H1 (cell line): Measurements from ENCODE around the gene RAB26. TPM values are rescaled to one million over a fixed set of nuclear protein-coding genes. Genes with fewer than 3 reads are reported as not detected.

Experiments
- polyA plus RNA-seq, 7 experiments: library from polyadenylated mRNA; depleted of rRNA in 3 of 7; stranded (reverse) in 5 of 7; unstranded in 2 of 7; fragments of >200 nt in 5 of 7; fragments of 200-250 nt in 2 of 7; gene quantifications; 1 replicate in 5 of 7; 2 replicates in 1 of 7; 4 replicates in 1 of 7; pipeline versions ENCODE4 v1.2.1 to v1.2.3, GENCODE V29; 2011 to 2013; ENCODE audit warnings: missing spikeins in 2 of 7, mixed read lengths in 2 of 7
- total RNA-seq: library from RNA; stranded (reverse); fragmentation: NEBNext Ultra II Directional; extraction: Animal tissue kit (Norgen Biotek cat#: 25700); gene quantifications from 2 replicates; pipeline ENCODE4 v1.2.1, GENCODE V29; 2021
- TF ChIP-seq, protein P1 (sequence below): fragments of 300-600 bp; sonication (generic); IDR thresholded peaks from 2 replicates; pipeline ENCODE4 v1.7.1; 2012; ENCODE audit warnings: low read length, moderate library complexity, mild to moderate bottlenecking, inconsistent platforms; ENCODE audit not compliant: insufficient replicate concordance

The RAB26 gene
- total and polyA plus RNA-seq, 2 of the 8 experiments (the other 6 are each of a cell fraction or from before 2014, with no cell fraction given), result 4.3 to 5.4 TPM

DNA sequence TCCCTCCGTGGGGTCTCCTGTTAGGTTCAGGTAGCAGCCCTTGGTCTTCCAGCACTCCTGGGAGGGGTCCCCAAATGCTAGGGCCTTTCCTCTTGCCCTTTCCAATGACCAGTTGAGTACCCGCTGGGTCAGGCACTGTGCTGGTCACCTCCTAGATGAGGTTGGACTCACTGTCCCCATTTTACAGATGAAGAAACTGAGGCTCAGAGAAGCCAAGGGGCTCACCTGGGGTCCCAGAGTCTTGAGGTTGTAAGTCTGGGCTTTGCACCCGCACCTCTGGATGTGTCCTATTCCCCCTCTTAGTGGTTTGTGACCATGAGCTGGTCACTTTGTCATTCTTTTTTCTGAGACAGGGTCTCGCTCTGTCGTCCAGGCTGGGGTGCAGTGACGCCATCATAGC is 49.3 kb downstream of the RAB26 start (continued):
- TF ChIP-seq, protein P1, sequence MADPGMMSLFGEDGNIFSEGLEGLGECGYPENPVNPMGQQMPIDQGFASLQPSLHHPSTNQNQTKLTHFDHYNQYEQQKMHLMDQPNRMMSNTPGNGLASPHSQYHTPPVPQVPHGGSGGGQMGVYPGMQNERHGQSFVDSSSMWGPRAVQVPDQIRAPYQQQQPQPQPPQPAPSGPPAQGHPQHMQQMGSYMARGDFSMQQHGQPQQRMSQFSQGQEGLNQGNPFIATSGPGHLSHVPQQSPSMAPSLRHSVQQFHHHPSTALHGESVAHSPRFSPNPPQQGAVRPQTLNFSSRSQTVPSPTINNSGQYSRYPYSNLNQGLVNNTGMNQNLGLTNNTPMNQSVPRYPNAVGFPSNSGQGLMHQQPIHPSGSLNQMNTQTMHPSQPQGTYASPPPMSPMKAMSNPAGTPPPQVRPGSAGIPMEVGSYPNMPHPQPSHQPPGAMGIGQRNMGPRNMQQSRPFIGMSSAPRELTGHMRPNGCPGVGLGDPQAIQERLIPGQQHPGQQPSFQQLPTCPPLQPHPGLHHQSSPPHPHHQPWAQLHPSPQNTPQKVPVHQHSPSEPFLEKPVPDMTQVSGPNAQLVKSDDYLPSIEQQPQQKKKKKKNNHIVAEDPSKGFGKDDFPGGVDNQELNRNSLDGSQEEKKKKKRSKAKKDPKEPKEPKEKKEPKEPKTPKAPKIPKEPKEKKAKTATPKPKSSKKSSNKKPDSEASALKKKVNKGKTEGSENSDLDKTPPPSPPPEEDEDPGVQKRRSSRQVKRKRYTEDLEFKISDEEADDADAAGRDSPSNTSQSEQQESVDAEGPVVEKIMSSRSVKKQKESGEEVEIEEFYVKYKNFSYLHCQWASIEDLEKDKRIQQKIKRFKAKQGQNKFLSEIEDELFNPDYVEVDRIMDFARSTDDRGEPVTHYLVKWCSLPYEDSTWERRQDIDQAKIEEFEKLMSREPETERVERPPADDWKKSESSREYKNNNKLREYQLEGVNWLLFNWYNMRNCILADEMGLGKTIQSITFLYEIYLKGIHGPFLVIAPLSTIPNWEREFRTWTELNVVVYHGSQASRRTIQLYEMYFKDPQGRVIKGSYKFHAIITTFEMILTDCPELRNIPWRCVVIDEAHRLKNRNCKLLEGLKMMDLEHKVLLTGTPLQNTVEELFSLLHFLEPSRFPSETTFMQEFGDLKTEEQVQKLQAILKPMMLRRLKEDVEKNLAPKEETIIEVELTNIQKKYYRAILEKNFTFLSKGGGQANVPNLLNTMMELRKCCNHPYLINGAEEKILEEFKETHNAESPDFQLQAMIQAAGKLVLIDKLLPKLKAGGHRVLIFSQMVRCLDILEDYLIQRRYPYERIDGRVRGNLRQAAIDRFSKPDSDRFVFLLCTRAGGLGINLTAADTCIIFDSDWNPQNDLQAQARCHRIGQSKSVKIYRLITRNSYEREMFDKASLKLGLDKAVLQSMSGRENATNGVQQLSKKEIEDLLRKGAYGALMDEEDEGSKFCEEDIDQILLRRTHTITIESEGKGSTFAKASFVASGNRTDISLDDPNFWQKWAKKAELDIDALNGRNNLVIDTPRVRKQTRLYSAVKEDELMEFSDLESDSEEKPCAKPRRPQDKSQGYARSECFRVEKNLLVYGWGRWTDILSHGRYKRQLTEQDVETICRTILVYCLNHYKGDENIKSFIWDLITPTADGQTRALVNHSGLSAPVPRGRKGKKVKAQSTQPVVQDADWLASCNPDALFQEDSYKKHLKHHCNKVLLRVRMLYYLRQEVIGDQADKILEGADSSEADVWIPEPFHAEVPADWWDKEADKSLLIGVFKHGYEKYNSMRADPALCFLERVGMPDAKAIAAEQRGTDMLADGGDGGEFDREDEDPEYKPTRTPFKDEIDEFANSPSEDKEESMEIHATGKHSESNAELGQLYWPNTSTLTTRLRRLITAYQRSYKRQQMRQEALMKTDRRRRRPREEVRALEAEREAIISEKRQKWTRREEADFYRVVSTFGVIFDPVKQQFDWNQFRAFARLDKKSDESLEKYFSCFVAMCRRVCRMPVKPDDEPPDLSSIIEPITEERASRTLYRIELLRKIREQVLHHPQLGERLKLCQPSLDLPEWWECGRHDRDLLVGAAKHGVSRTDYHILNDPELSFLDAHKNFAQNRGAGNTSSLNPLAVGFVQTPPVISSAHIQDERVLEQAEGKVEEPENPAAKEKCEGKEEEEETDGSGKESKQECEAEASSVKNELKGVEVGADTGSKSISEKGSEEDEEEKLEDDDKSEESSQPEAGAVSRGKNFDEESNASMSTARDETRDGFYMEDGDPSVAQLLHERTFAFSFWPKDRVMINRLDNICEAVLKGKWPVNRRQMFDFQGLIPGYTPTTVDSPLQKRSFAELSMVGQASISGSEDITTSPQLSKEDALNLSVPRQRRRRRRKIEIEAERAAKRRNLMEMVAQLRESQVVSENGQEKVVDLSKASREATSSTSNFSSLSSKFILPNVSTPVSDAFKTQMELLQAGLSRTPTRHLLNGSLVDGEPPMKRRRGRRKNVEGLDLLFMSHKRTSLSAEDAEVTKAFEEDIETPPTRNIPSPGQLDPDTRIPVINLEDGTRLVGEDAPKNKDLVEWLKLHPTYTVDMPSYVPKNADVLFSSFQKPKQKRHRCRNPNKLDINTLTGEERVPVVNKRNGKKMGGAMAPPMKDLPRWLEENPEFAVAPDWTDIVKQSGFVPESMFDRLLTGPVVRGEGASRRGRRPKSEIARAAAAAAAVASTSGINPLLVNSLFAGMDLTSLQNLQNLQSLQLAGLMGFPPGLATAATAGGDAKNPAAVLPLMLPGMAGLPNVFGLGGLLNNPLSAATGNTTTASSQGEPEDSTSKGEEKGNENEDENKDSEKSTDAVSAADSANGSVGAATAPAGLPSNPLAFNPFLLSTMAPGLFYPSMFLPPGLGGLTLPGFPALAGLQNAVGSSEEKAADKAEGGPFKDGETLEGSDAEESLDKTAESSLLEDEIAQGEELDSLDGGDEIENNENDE, result no peak
